IMR-90 (cell line): ENCODE results near the gene PTPRCAP. TPM values are rescaled to one million over a fixed set of nuclear protein-coding genes. Genes with fewer than 3 reads are reported as not detected.

Experiments used
- ATAC-seq: fragments of 200-7000 bp; cut with Tn5 transposase; 2 replicates; pipeline ENCODE4 v1.9.1; 2020; ENCODE audit warnings: low read depth, mild to moderate bottlenecking, moderate library complexity
- BruUV-seq: library from RNA; stranded (reverse); fragments of 400-500 nt; replicated peaks from 2 replicates; lab custom pipeline; 2021; lab: Mats Ljungman, UMichigan
- CTCF ChIA-PET: fragments of 300-600 bp; formaldehyde crosslinking; extraction: SDS; loops from one replicate; lab custom pipeline; 2021; ENCODE audit warnings: antibody characterized with exemption; lab: Yijun Ruan, JAX
- POLR2A ChIA-PET: fragments of 300-600 bp; sonication (Branson Sonifier 250); formaldehyde crosslinking; loops from one replicate; lab custom pipeline; 2022; ENCODE audit warnings: antibody characterized with exemption; ENCODE audit not compliant: unreplicated experiment; lab: Charles Lee
- DNase-seq: peaks from one replicate; pipeline ENCODE4 v3.0.0; 2013
- H2AFZ ChIP-seq: replicated peaks from 2 replicates; pipeline ENCODE3; 2013; ENCODE audit warnings: low read length, mild to moderate bottlenecking; ENCODE audit not compliant: poor library complexity
- H2AK5ac ChIP-seq: 2 replicates; pipeline ENCODE4 v1.6.1; 2013; ENCODE audit warnings: low read depth, low read length, inconsistent platforms
- H2AK9ac ChIP-seq: replicated peaks from 2 replicates; pipeline ENCODE3; 2013; ENCODE audit warnings: mild to moderate bottlenecking, low read depth, low read length, moderate library complexity; ENCODE audit not compliant: poor library complexity
- H2BK120ac ChIP-seq: 2 replicates; pipeline ENCODE4 v1.6.1; 2013; ENCODE audit warnings: low read depth, low read length, inconsistent platforms
- H2BK15ac ChIP-seq: 3 replicates; pipeline ENCODE4 v1.6.1; 2013; ENCODE audit warnings: low read depth, low read length, inconsistent platforms
- H2BK20ac ChIP-seq: 2 replicates; pipeline ENCODE4 v1.6.1; 2013; ENCODE audit warnings: low read depth, mild to moderate bottlenecking, inconsistent platforms, low read length, moderate library complexity
- H2BK5ac ChIP-seq: 2 replicates; pipeline ENCODE4 v1.6.1; 2013; ENCODE audit warnings: mild to moderate bottlenecking, low read depth, low read length, inconsistent platforms; ENCODE audit not compliant: poor library complexity, severe bottlenecking
- H3K14ac ChIP-seq: replicated peaks from 2 replicates; pipeline ENCODE4 v1.6.1; 2013; ENCODE audit warnings: low read depth, low read length, inconsistent platforms
- H3K18ac ChIP-seq: 2 replicates; pipeline ENCODE4 v1.6.1; 2013; ENCODE audit warnings: low read depth, low read length, control low read depth
- H3K23ac ChIP-seq: 2 replicates; pipeline ENCODE4 v1.6.1; 2013; ENCODE audit warnings: low read depth, low read length, inconsistent platforms
- H3K27ac ChIP-seq: 2 replicates; pipeline ENCODE4 v1.5.1; 2013; ENCODE audit warnings: mild to moderate bottlenecking, control low read depth, low read length; ENCODE audit not compliant: insufficient read depth
- H3K27me3 ChIP-seq: 2 replicates; pipeline ENCODE4 v1.6.1; 2013; ENCODE audit warnings: low read length; ENCODE audit not compliant: control insufficient read depth, insufficient read depth
- H3K36me3 ChIP-seq: 2 replicates; pipeline ENCODE4 v1.6.1; 2013; ENCODE audit warnings: low read length, mixed read lengths; ENCODE audit not compliant: control insufficient read depth, insufficient read depth
- H3K4ac ChIP-seq: 2 replicates; pipeline ENCODE4 v1.6.1; 2013; ENCODE audit warnings: low read depth, low read length, inconsistent platforms
- H3K4me1 ChIP-seq: 2 replicates; pipeline ENCODE4 v1.6.1; 2013; ENCODE audit warnings: low read length, mixed read lengths; ENCODE audit not compliant: control insufficient read depth, insufficient read depth
- H3K4me2 ChIP-seq: 2 replicates; pipeline ENCODE4 v1.6.1; 2013; ENCODE audit warnings: low read depth, mild to moderate bottlenecking, control low read depth, low read length, moderate library complexity
- H3K4me3 ChIP-seq: 2 replicates; pipeline ENCODE4 v1.5.1; 2013; ENCODE audit warnings: low read depth, mild to moderate bottlenecking, control low read depth, low read length, moderate library complexity; ENCODE audit not compliant: insufficient read depth
- H3K56ac ChIP-seq: 2 replicates; pipeline ENCODE4 v1.6.1; 2013; ENCODE audit warnings: low read length, inconsistent platforms; ENCODE audit not compliant: insufficient read depth; ENCODE audit errors: extremely low read depth
- H3K79me1 ChIP-seq, 2 experiments: 2 replicates each; pipeline ENCODE4 v1.6.1; 2013; ENCODE audit warnings: low read length in 2 of 2, inconsistent platforms in 1 of 2, low read depth in 1 of 2
- H3K9ac ChIP-seq: 2 replicates; pipeline ENCODE4 v1.6.1; 2013; ENCODE audit warnings: low read depth, low read length, control low read depth
- H3K9me1 ChIP-seq: 2 replicates; pipeline ENCODE4 v1.6.1; 2013; ENCODE audit warnings: low read length, inconsistent platforms; ENCODE audit not compliant: insufficient read depth
- H3K9me3 ChIP-seq: 2 replicates; pipeline ENCODE4 v1.6.1; 2013; ENCODE audit warnings: low read length; ENCODE audit not compliant: control insufficient read depth, insufficient read depth
- H4K20me1 ChIP-seq: 2 replicates; pipeline ENCODE4 v1.6.1; 2013; ENCODE audit warnings: low read length, inconsistent platforms; ENCODE audit not compliant: insufficient read depth
- H4K5ac ChIP-seq: 2 replicates; pipeline ENCODE4 v1.6.1; 2013; ENCODE audit warnings: mild to moderate bottlenecking, low read depth, low read length, control low read depth
- H4K8ac ChIP-seq, 2 experiments: 2 replicates each; pipeline ENCODE4 v1.6.1; 2013; ENCODE audit warnings: low read depth in 2 of 2, low read length in 2 of 2, control low read depth in 1 of 2, inconsistent platforms in 1 of 2
- H4K91ac ChIP-seq: 2 replicates; pipeline ENCODE4 v1.6.1; 2013; ENCODE audit warnings: low read depth, low read length, inconsistent platforms; ENCODE audit not compliant: insufficient read depth
- BHLHE40 ChIP-seq: fragments of 150-350 bp; IDR thresholded peaks from 2 replicates; pipeline ENCODE4 v1.6.1; 2016; ENCODE audit warnings: mild to moderate bottlenecking, low read depth, low read length
- CEBPB ChIP-seq: IDR thresholded peaks from 2 replicates; pipeline ENCODE4 v1.6.1; 2012; ENCODE audit warnings: low read depth, low read length, improper control_type of control experiment
- CHD1 ChIP-seq: IDR thresholded peaks from 2 replicates; pipeline ENCODE4 v1.6.1; 2012; ENCODE audit warnings: low read depth, low read length, improper control_type of control experiment
- FOS ChIP-seq: fragments of 150-350 bp; IDR thresholded peaks from 2 replicates; pipeline ENCODE4 v1.6.1; 2016; ENCODE audit warnings: low read depth, low read length
- MAFK ChIP-seq: IDR thresholded peaks from 2 replicates; pipeline ENCODE4 v1.6.1; 2012; ENCODE audit warnings: low read depth, low read length, improper control_type of control experiment
- MAZ ChIP-seq: IDR thresholded peaks from 2 replicates; pipeline ENCODE4 v1.6.1; 2012; ENCODE audit warnings: low read depth, mild to moderate bottlenecking, low read length, improper control_type of control experiment, moderate library complexity, borderline replicate concordance
- MXI1 ChIP-seq: IDR thresholded peaks from 2 replicates; pipeline ENCODE4 v1.6.1; 2012; ENCODE audit warnings: low read depth, mild to moderate bottlenecking, low read length, moderate library complexity, borderline replicate concordance
- NFE2L2 ChIP-seq: fragments of 150-350 bp; IDR thresholded peaks from 2 replicates; pipeline ENCODE4 v1.6.1; 2016; ENCODE audit warnings: low read depth, mild to moderate bottlenecking, low read length
- RAD21 ChIP-seq: IDR thresholded peaks from 2 replicates; pipeline ENCODE4 v1.6.1; 2012; ENCODE audit warnings: low read length, improper control_type of control experiment
- RCOR1 ChIP-seq: IDR thresholded peaks from 2 replicates; pipeline ENCODE4 v1.6.1; 2012; ENCODE audit warnings: mild to moderate bottlenecking, low read length, improper control_type of control experiment; ENCODE audit not compliant: insufficient replicate concordance
- RFX5 ChIP-seq: IDR thresholded peaks from 2 replicates; pipeline ENCODE4 v1.8.0; 2012; ENCODE audit warnings: low read depth, mild to moderate bottlenecking, low read length, moderate library complexity
- WGBS, 2 experiments: methylation state at CpG; one replicate each; pipeline versions ENCODE4 v1.1.5 to v1.1.7; 2013; ENCODE audit warnings: missing lambda C conversion rate in 2 of 2; ENCODE audit not compliant: insufficient read length in 1 of 2; ENCODE audit errors: extremely low coverage in 2 of 2; 5-methylcytosine and 5-hydroxymethylcytosine counted together
- dilution Hi-C: fragments of 300-500 bp; cut with HindIII; formaldehyde crosslinking; loops from one replicate; pipeline ENCODE4 v1.14.3; 2018; ENCODE audit warnings: low sequenced_read_pairs; ENCODE audit not compliant: unreplicated experiment
- in situ Hi-C: fragments of 300-500 bp; cut with MboI; formaldehyde crosslinking; loops from 3 replicates; pipeline ENCODE4 v1.14.3; 2019; ENCODE audit warnings: low sequenced_read_pairs, inconsistent platforms, mixed read lengths
- intact Hi-C: fragments of 100-400 bp; cut with micrococcal nuclease; formaldehyde crosslinking; loops from 2 replicates; pipeline ENCODE4 v1.10.0; 2022
- polyA plus RNA-seq, 3 experiments: library from polyadenylated mRNA; depleted of rRNA; stranded (reverse); fragments of >200 nt; gene quantifications; 2 replicates each; pipeline ENCODE4 v1.2.3, GENCODE V29; 2012; ENCODE audit warnings: low replicate concordance in 1 of 3
- total RNA-seq: library from RNA; depleted of rRNA; stranded (reverse); fragments of >200 nt; gene quantifications from 2 replicates; pipeline ENCODE4 v1.2.3, GENCODE V29; 2012
- TF ChIP-seq, protein P1 (sequence below): conservative IDR thresholded peaks from 2 replicates; pipeline ENCODE4 v1.5.1; 2012; ENCODE audit warnings: mild to moderate bottlenecking, low read depth, low read length, improper control_type of control experiment
- TF ChIP-seq, protein P2 (sequence below): fragments of 150-350 bp; IDR thresholded peaks from 2 replicates; pipeline ENCODE4 v1.6.1; 2017; ENCODE audit warnings: mild to moderate bottlenecking, antibody characterized with exemption, low read length, low read depth
- TF ChIP-seq, protein P3 (sequence below): fragments of 150-350 bp; IDR thresholded peaks from 2 replicates; pipeline ENCODE4 v1.6.1; 2016; ENCODE audit warnings: low read depth, mild to moderate bottlenecking, low read length, moderate library complexity, borderline replicate concordance

PTPRCAP gene
- total and polyA plus RNA-seq, 2 of the 4 experiments (the other 2 are of a cell fraction), result 0.24 TPM; not detected in 1

GRCh38 chr11:67390947-67391303, 46.6 kb downstream of the PTPRCAP start:
- intact Hi-C loops, result no loop called here
- Histone ChIP-seq H3K4me1 (peaks cover 3% of the 10 kb centered on the region), H3K18ac (no peak overlapping the region), H3K79me1 (peaks cover 10 to 30% of the 10 kb centered on the region in 2 experiments; a peak in 3 of 4 replicates), H2BK5ac (peak overlapping the region; percentile 74), H2AK9ac (peak overlapping the region; percentile 99), H3K4ac (peak overlapping the region; percentile 90; the same call in 1 of the 2 replicates), H3K14ac (peak overlapping the region; percentile 88; the same call in 1 of the 2 replicates), H4K5ac (peak overlapping the region; percentile 0; the same call in 1 of the 2 replicates), H2AK5ac (no peak overlapping the region), H3K4me2 (peak overlapping the region; percentile 87), H3K4me3 (peak overlapping the region; percentile 87), H4K91ac (no peak overlapping the region), H3K9me3 (no peaks in the 10 kb centered on the region), H3K23ac (peak overlapping the region; percentile 71; the same call in 1 of the 2 replicates), H3K36me3 (peaks cover 2% of the 10 kb centered on the region; the same call in 1 of the 2 replicates), H3K27me3 (no peaks in the 10 kb centered on the region; the same call in 1 of the 2 replicates), H2BK120ac (no peak overlapping the region), H3K9me1 (no peaks in the 10 kb centered on the region; the same call in 1 of the 2 replicates), H4K8ac (peak overlapping the region; percentile 83 to 85; a peak in 3 of 4 replicates), H3K56ac (peak overlapping the region; percentile 79; the same call in 1 of the 2 replicates), H4K20me1 (peaks cover 5% of the 10 kb centered on the region; the same call in 1 of the 2 replicates), H2BK20ac (no peak overlapping the region), H3K27ac (peak overlapping the region; percentile 92), H2BK15ac (no peak overlapping the region; the same call in 2 of the 3 replicates), H3K9ac (peak overlapping the region; percentile 86), H2AFZ (peak overlapping the region; percentile 99)
- BruUV-seq, result no TSS peak
- ChIA-PET CTCF (no interaction called here), POLR2A (interaction anchor here (0.6 to 1.3 kb wide), 3 partner anchors 11 to 36 kb away, joined by 3 read pairs; partner anchors contain the start of gene PPP1CA)
- 0% methylated on average over 4 of the region's 15 CpGs; no CpG with 5 or more reads in 1 of the 2 experiments for WGBS, 2 experiments
- TF ChIP-seq, protein P1, sequence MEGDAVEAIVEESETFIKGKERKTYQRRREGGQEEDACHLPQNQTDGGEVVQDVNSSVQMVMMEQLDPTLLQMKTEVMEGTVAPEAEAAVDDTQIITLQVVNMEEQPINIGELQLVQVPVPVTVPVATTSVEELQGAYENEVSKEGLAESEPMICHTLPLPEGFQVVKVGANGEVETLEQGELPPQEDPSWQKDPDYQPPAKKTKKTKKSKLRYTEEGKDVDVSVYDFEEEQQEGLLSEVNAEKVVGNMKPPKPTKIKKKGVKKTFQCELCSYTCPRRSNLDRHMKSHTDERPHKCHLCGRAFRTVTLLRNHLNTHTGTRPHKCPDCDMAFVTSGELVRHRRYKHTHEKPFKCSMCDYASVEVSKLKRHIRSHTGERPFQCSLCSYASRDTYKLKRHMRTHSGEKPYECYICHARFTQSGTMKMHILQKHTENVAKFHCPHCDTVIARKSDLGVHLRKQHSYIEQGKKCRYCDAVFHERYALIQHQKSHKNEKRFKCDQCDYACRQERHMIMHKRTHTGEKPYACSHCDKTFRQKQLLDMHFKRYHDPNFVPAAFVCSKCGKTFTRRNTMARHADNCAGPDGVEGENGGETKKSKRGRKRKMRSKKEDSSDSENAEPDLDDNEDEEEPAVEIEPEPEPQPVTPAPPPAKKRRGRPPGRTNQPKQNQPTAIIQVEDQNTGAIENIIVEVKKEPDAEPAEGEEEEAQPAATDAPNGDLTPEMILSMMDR, result no peak
- TF ChIP-seq MAZ (no peak), NFE2L2 (no peak), CHD1 (no peak), MAFK (no peak), RAD21 (no peak), RFX5 (no peak), CEBPB (no peak), BHLHE40 (no peak), MXI1 (no peak), RCOR1 (no peak), FOS (no peak)
- TF ChIP-seq, protein P2, sequence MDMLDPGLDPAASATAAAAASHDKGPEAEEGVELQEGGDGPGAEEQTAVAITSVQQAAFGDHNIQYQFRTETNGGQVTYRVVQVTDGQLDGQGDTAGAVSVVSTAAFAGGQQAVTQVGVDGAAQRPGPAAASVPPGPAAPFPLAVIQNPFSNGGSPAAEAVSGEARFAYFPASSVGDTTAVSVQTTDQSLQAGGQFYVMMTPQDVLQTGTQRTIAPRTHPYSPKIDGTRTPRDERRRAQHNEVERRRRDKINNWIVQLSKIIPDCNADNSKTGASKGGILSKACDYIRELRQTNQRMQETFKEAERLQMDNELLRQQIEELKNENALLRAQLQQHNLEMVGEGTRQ, result no peak
- TF ChIP-seq, protein P3, sequence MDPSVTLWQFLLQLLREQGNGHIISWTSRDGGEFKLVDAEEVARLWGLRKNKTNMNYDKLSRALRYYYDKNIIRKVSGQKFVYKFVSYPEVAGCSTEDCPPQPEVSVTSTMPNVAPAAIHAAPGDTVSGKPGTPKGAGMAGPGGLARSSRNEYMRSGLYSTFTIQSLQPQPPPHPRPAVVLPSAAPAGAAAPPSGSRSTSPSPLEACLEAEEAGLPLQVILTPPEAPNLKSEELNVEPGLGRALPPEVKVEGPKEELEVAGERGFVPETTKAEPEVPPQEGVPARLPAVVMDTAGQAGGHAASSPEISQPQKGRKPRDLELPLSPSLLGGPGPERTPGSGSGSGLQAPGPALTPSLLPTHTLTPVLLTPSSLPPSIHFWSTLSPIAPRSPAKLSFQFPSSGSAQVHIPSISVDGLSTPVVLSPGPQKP, result no peak
- dilution Hi-C loops, result no loop called here
- in situ Hi-C loops, result no loop called here
- DNase-seq (no peak), ATAC-seq (no peak)
